ENCODE data around the gene DPP4.

DPP4 gene

DNA sequence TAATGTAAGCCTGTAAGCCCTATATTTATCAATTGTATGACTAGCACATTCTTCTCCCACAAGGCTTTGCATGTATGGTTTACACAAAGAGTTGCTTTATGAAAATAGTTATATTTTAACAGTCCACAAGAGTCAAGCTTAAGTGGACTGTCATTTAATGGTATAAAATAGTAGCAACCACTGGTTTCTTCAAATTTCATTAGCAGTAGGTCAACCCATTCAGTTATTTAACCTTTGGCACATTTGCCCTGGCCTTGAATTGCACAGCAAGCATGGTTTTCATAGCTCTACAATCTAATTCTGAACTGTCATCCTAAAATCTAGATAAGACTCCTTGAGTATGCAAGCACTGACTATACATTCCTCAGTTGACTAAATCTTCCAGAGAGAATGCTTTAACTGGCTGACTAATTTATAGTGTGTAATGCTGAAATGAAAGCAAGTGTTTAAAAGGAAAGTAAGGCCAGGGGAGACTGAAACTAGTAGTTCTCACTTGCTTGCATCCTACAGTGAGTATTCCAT lies 1.8 kb downstream of the DPP4 start:
- no peak overlapping the region for H4K8ac ChIP-seq (ENCODE audit: low read depth, low read length)
- H3K4ac ChIP-seq (ENCODE audit: low read depth, low read length): no peak overlapping the region
- no peak overlapping the region for H4K91ac ChIP-seq (ENCODE audit: low read depth, low read length)
- H3K4me1 ChIP-seq (ENCODE audit: control insufficient read depth in 1 of 2, insufficient read depth in 2 of 2, low read length in 2 of 2): peaks cover 15 to 27% of the 10 kb centered on the region in 2 experiments
- no peak overlapping the region for H2BK5ac ChIP-seq (ENCODE audit: low read depth, low read length, poor library complexity)
- H2AFZ ChIP-seq (ENCODE audit: insufficient read depth, low read length, poor library complexity): no peak overlapping the region
- H2BK12ac ChIP-seq (ENCODE audit: low read length): no peak overlapping the region
- H3K23ac ChIP-seq (ENCODE audit: low read length): no peak overlapping the region
- no peak overlapping the region for H3K9ac ChIP-seq (ENCODE audit: low read length)
- H3K4me3 ChIP-seq (ENCODE audit: low read depth, low read length): no peak overlapping the region
- H3K27ac ChIP-seq (ENCODE audit: low read depth, low read length): no peak overlapping the region
- H3K27me3 ChIP-seq (ENCODE audit: insufficient read depth, low read length): no peaks in the 10 kb centered on the region
- DNase-seq: peak; percentile 60 to 92
- no peak overlapping the region for H3K14ac ChIP-seq (ENCODE audit: low read length)
- peaks cover 21% of the 10 kb centered on the region for H3K79me1 ChIP-seq (ENCODE audit: low read length)
- no peaks in the 10 kb centered on the region for H3K36me3 ChIP-seq (ENCODE audit: control insufficient read depth in 1 of 2, insufficient read depth in 2 of 2, low read length in 2 of 2)
- no peak overlapping the region for H3K18ac ChIP-seq (ENCODE audit: low read length)
- H3K4me2 ChIP-seq (ENCODE audit: low read length): no peak overlapping the region
- H2AK5ac ChIP-seq (ENCODE audit: low read length): no peak overlapping the region
- no peaks in the 10 kb centered on the region for H3K9me3 ChIP-seq (ENCODE audit: insufficient read depth, low read depth, low read length)
- peaks cover 3% of the 10 kb centered on the region for H3K79me2 ChIP-seq (ENCODE audit: control insufficient read depth, insufficient read depth, low read length, poor library complexity)
- no peak overlapping the region for H2BK120ac ChIP-seq (ENCODE audit: insufficient read depth, low read length, poor library complexity)
- no peak overlapping the region for H4K12ac ChIP-seq (ENCODE audit: low read depth, low read length)

DNA sequence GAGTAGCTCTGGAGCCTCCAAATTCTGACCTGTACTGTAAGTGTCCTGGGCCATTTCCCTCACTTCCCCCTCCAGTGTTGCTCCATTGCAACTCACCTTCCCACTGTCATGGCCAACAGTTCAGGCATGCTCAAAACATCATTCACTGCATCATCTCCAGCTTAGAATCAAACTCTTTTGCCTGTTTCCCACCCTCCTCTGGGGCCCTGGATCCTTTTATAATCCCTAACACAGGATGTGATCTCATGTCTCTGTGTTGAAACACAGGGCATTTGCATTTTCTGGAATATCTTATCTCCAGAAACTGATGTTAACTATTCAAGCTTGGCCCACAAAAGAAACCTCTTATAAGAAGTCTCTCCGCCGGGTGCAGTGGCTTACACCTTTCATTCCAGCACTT lies 3.0 kb downstream of the DPP4 start:
- Histone ChIP-seq H2BK12ac (ENCODE audit: low read length) (peak overlapping the region; percentile 75), H2AK5ac (ENCODE audit: low read length) (no peak overlapping the region), H3K4me3 (ENCODE audit: low read depth, low read length) (no peak overlapping the region), H3K23ac (ENCODE audit: low read length) (no peak overlapping the region), H3K36me3 (ENCODE audit: control insufficient read depth in 1 of 2, insufficient read depth in 2 of 2, low read length in 2 of 2) (no peaks in the 10 kb centered on the region), H3K9ac (ENCODE audit: low read length) (no peak overlapping the region), H2BK120ac (ENCODE audit: insufficient read depth, low read length, poor library complexity) (peak overlapping the region; percentile 39), H3K18ac (ENCODE audit: low read length) (no peak overlapping the region), H3K4ac (ENCODE audit: low read depth, low read length) (peak overlapping the region; percentile 17), H3K79me1 (ENCODE audit: low read length) (peaks cover 21% of the 10 kb centered on the region), H2AFZ (ENCODE audit: insufficient read depth, low read length, poor library complexity) (no peak overlapping the region), H4K12ac (ENCODE audit: low read depth, low read length) (no peak overlapping the region), H4K8ac (ENCODE audit: low read depth, low read length) (peak overlapping the region; percentile 36), H3K79me2 (ENCODE audit: control insufficient read depth, insufficient read depth, low read length, poor library complexity) (peaks cover 3% of the 10 kb centered on the region), H3K4me1 (ENCODE audit: control insufficient read depth in 1 of 2, insufficient read depth in 2 of 2, low read length in 2 of 2) (peaks cover 15 to 27% of the 10 kb centered on the region in 2 experiments), H3K14ac (ENCODE audit: low read length) (no peak overlapping the region), H3K27ac (ENCODE audit: low read depth, low read length) (peak overlapping the region; percentile 17), H3K9me3 (ENCODE audit: insufficient read depth, low read depth, low read length) (no peaks in the 10 kb centered on the region), H2BK5ac (ENCODE audit: low read depth, low read length, poor library complexity) (no peak overlapping the region), H3K27me3 (ENCODE audit: insufficient read depth, low read length) (no peaks in the 10 kb centered on the region), H3K4me2 (ENCODE audit: low read length) (no peak overlapping the region), H4K91ac (ENCODE audit: low read depth, low read length) (peak overlapping the region; percentile 59)
- WGBS (ENCODE audit: extremely low coverage, insufficient coverage, insufficient read length): no CpG with 5 or more reads among the region's 2 CpGs
- DNase-seq: no peak

DNA sequence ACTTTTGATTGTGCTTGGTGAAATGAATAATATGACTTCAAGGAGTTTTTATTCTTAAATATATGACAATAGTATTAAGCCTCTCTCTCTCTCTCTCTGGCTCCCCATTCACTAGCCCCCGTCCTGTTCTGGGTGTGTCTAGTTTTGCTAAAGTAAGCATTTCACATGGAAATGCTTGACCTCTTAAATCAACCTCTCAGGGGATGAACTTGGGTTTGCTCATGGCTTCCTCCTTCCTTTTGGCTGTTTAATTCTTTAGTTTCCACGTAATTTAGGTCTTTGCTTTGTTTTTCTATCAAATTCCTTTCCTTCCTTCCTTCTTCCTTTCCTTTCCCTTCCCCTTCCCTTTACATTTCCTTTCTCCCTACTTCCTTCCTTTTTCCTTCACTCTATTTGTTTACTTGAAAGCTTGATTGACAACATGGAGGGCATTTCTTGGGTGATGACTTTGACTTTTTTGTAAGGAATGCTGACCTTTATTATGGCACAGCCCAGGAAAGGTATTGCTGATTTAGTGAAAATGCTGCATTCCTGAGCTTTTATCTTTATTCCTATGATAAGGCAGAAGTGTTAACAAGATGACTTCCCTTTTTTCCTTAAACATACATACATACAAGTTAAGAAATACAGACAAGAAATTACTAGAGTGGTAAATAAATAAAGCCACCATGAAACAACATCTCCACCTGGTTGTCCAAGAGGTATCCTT lies 3.6 kb downstream of the DPP4 start:
- H2BK12ac ChIP-seq (ENCODE audit: low read length): no peak overlapping the region
- H3K4me1 ChIP-seq (ENCODE audit: control insufficient read depth in 1 of 2, insufficient read depth in 2 of 2, low read length in 2 of 2): peaks cover 12 to 25% of the 10 kb centered on the region in 2 experiments
- no peaks in the 10 kb centered on the region for H3K9me3 ChIP-seq (ENCODE audit: insufficient read depth, low read depth, low read length)
- no peak overlapping the region for H3K4me3 ChIP-seq (ENCODE audit: low read depth, low read length)
- DNase-seq: no peak
- no peak overlapping the region for H3K18ac ChIP-seq (ENCODE audit: low read length)
- no peak overlapping the region for H3K4me2 ChIP-seq (ENCODE audit: low read length)
- peaks cover 21% of the 10 kb centered on the region for H3K79me1 ChIP-seq (ENCODE audit: low read length)
- H4K12ac ChIP-seq (ENCODE audit: low read depth, low read length): no peak overlapping the region
- H3K4ac ChIP-seq (ENCODE audit: low read depth, low read length): no peak overlapping the region
- no CpG with 5 or more reads among the region's 2 CpGs for WGBS (ENCODE audit: extremely low coverage, insufficient coverage, insufficient read length)
- no peak overlapping the region for H3K14ac ChIP-seq (ENCODE audit: low read length)
- H3K36me3 ChIP-seq (ENCODE audit: control insufficient read depth in 1 of 2, insufficient read depth in 2 of 2, low read length in 2 of 2): no peaks in the 10 kb centered on the region
- no peak overlapping the region for H2AFZ ChIP-seq (ENCODE audit: insufficient read depth, low read length, poor library complexity)
- no peak overlapping the region for H2BK5ac ChIP-seq (ENCODE audit: low read depth, low read length, poor library complexity)
- peak overlapping the region; percentile 17 for H3K27ac ChIP-seq (ENCODE audit: low read depth, low read length)
- H3K27me3 ChIP-seq (ENCODE audit: insufficient read depth, low read length): no peaks in the 10 kb centered on the region
- no peak overlapping the region for H4K91ac ChIP-seq (ENCODE audit: low read depth, low read length)
- peak overlapping the region; percentile 39 for H2BK120ac ChIP-seq (ENCODE audit: insufficient read depth, low read length, poor library complexity)
- no peak overlapping the region for H2AK5ac ChIP-seq (ENCODE audit: low read length)
- no peak overlapping the region for H3K23ac ChIP-seq (ENCODE audit: low read length)
- no peak overlapping the region for H4K8ac ChIP-seq (ENCODE audit: low read depth, low read length)
- no peak overlapping the region for H3K9ac ChIP-seq (ENCODE audit: low read length)
- H3K79me2 ChIP-seq (ENCODE audit: control insufficient read depth, insufficient read depth, low read length, poor library complexity): peaks cover 3% of the 10 kb centered on the region

DNA sequence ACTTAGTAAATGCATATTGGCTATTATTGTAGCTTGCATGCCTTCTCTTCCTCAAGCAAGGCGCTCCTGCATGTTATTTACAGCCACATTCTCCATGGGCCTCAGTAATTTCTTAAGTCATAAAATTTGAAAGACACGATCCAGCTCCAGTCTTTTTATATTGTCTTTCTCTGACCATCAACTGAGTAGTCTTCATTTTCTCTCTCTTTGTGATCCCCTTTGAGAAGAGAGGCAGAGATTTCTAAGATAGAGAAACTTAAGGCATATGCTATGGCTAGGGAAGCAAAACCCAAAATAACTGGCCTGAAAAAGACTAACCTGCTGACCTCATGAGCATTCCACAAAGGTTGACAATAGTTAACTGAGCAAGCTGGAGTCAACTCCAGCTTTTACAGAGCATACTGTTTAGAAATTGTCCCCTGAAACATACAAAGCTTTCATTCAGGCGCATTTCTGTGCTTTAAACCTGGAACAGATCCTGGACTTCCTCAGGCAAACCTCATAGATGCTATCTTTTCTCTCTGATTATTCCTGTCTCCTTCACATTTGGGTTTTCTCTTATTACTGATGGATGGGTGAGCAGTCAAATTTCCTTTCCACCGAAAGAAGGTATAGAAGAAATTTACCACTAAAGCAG lies 4.6 kb downstream of the DPP4 start:
- H3K79me1 ChIP-seq (ENCODE audit: low read length): peaks cover 20% of the 10 kb centered on the region
- no peak overlapping the region for H3K4ac ChIP-seq (ENCODE audit: low read depth, low read length)
- H2AK5ac ChIP-seq (ENCODE audit: low read length): no peak overlapping the region
- H2BK5ac ChIP-seq (ENCODE audit: low read depth, low read length, poor library complexity): no peak overlapping the region
- no peak overlapping the region for H4K12ac ChIP-seq (ENCODE audit: low read depth, low read length)
- no peak for DNase-seq
- no peak overlapping the region for H3K23ac ChIP-seq (ENCODE audit: low read length)
- H3K9me3 ChIP-seq (ENCODE audit: insufficient read depth, low read depth, low read length): no peaks in the 10 kb centered on the region
- H3K9ac ChIP-seq (ENCODE audit: low read length): no peak overlapping the region
- no CpG with 5 or more reads among the region's 4 CpGs for WGBS (ENCODE audit: extremely low coverage, insufficient coverage, insufficient read length)
- no peak overlapping the region for H2BK12ac ChIP-seq (ENCODE audit: low read length)
- peak overlapping the region; percentile 89 for H3K27ac ChIP-seq (ENCODE audit: low read depth, low read length)
- H3K4me2 ChIP-seq (ENCODE audit: low read length): no peak overlapping the region
- no peak overlapping the region for H3K14ac ChIP-seq (ENCODE audit: low read length)
- H2BK120ac ChIP-seq (ENCODE audit: insufficient read depth, low read length, poor library complexity): no peak overlapping the region
- no peak overlapping the region for H3K4me3 ChIP-seq (ENCODE audit: low read depth, low read length)
- no peak overlapping the region for H4K91ac ChIP-seq (ENCODE audit: low read depth, low read length)
- no peak overlapping the region for H2AFZ ChIP-seq (ENCODE audit: insufficient read depth, low read length, poor library complexity)
- H3K18ac ChIP-seq (ENCODE audit: low read length): no peak overlapping the region
- peaks cover 3% of the 10 kb centered on the region for H3K79me2 ChIP-seq (ENCODE audit: control insufficient read depth, insufficient read depth, low read length, poor library complexity)
- no peaks in the 10 kb centered on the region for H3K36me3 ChIP-seq (ENCODE audit: control insufficient read depth in 1 of 2, insufficient read depth in 2 of 2, low read length in 2 of 2)
- H3K27me3 ChIP-seq (ENCODE audit: insufficient read depth, low read length): no peaks in the 10 kb centered on the region
- H4K8ac ChIP-seq (ENCODE audit: low read depth, low read length): no peak overlapping the region
- peaks cover 11 to 21% of the 10 kb centered on the region in 2 experiments for H3K4me1 ChIP-seq (ENCODE audit: control insufficient read depth in 1 of 2, insufficient read depth in 2 of 2, low read length in 2 of 2)
